PC-9 (cell line): Measurements from ENCODE around the gene TOMM6.

Source experiments
- EZH2 ChIP-seq: fragments of 200-600 bp; sonication (generic); IDR thresholded peaks from 2 replicates; pipeline ENCODE4 v1.8.0; 2017; ENCODE audit warnings: antibody characterized with exemption, low read depth
- TF ChIP-seq, protein P1 (sequence below): fragments of 200-600 bp; sonication (generic); conservative IDR thresholded peaks from 2 replicates; pipeline ENCODE4 v1.6.1; 2017; ENCODE audit warnings: mixed run types, antibody characterized with exemption, mild to moderate bottlenecking, moderate library complexity

DNA sequence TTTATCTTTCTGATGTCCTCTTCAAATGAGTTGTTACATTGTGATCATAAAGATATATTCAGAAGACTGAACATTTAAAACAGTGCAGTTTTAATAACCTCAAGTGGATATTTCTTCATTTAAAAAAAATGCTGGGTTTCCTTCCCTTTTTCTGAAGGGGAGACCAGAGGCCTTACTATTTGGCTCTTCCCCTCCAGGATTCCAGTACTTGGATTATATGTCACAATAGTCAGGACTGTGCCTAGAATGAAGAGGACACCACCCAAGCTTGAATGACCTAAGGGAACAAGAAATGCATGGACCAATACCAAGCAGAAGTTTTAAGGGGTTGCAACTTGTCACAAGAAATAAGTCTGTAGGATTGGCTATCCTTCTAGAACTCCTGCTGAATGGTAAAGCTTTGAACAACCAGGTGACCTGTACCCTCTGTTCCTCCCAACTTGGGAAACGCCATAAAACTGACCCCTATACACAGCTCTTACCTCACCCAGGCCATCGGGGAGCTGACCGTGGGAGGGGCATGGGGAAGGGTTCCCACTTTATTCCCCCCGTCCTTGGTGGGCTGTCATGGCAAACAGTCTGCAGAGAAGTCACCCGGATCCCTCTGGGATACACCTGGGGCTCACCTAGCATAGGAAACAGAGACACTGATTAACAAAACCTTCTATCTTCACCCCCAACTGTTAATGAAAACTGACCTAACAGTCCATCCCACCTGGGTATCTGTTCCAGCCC lies 9.8 kb upstream of the TOMM6 start:
- TF ChIP-seq, protein P1, sequence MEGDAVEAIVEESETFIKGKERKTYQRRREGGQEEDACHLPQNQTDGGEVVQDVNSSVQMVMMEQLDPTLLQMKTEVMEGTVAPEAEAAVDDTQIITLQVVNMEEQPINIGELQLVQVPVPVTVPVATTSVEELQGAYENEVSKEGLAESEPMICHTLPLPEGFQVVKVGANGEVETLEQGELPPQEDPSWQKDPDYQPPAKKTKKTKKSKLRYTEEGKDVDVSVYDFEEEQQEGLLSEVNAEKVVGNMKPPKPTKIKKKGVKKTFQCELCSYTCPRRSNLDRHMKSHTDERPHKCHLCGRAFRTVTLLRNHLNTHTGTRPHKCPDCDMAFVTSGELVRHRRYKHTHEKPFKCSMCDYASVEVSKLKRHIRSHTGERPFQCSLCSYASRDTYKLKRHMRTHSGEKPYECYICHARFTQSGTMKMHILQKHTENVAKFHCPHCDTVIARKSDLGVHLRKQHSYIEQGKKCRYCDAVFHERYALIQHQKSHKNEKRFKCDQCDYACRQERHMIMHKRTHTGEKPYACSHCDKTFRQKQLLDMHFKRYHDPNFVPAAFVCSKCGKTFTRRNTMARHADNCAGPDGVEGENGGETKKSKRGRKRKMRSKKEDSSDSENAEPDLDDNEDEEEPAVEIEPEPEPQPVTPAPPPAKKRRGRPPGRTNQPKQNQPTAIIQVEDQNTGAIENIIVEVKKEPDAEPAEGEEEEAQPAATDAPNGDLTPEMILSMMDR, result no peak
- no peak for TF ChIP-seq EZH2
